ENCODE results near the gene AZU1.

- no peak for TF ChIP-seq POLR2A (IDR thresholded peaks at IDR 0.05)
- no peak for TF ChIP-seq CTCF (IDR thresholded peaks at IDR 0.05 in 4 of 5, conservative IDR thresholded peaks at IDR 0.05 in 1 of 5)
Measured at GRCh38 chr19:845707-846521, 18.3 kb downstream of the AZU1 start.

Measured in gastrocnemius medialis (tissue), 4 donors.